Epithelial cell of proximal tubule (primary cell): ENCODE measurements around the gene ANO9. TPM values are rescaled to one million over a fixed set of nuclear protein-coding genes. Genes with fewer than 3 reads are reported as not detected.

Experiments used
- DNase-seq: peaks from one replicate; pipeline ENCODE4 v3.0.0-alpha.2; 2011; ENCODE audit warnings: low read depth
- H3K4me3 ChIP-seq: 2 replicates; pipeline ENCODE4 v1.5.1; 2011; ENCODE audit warnings: low read depth, mild to moderate bottlenecking, low read length
- CTCF ChIP-seq: conservative IDR thresholded peaks from 2 replicates; pipeline ENCODE4 v1.5.1; 2012; ENCODE audit warnings: low read depth, mild to moderate bottlenecking, low read length
- total RNA-seq: library from RNA; depleted of rRNA; stranded (reverse); fragments of >200 nt; gene quantifications from 2 replicates; pipeline ENCODE4 v1.2.3, GENCODE V29; 2015

The ANO9 gene
- total RNA-seq, 1 donor from 2014 or later, result 20.1 TPM

GRCh38 chr11:417652-418342 lies 24.0 kb downstream of the ANO9 start:
- H3K4me3 ChIP-seq, result peak overlapping the region; percentile 66
- DNase-seq, result no peak
- no peak for TF ChIP-seq CTCF

GRCh38 chr11:416757-417621 lies 24.8 kb downstream of the ANO9 start:
- TF ChIP-seq CTCF, result no peak
- no peak for DNase-seq
- peak overlapping the region; percentile 66 for H3K4me3 ChIP-seq

GRCh38 chr11:416051-416756 lies 25.6 kb downstream of the ANO9 start:
- no peak for DNase-seq
- TF ChIP-seq CTCF, result no peak
- peak overlapping the region; percentile 66 for H3K4me3 ChIP-seq

- no peak for DNase-seq
- peak overlapping the region; percentile 66 for H3K4me3 ChIP-seq
- no peak for TF ChIP-seq CTCF
Measured at GRCh38 chr11:415640-416041, 26.2 kb downstream of the ANO9 start.

- no peak for TF ChIP-seq CTCF
- peak overlapping the region; percentile 66 for H3K4me3 ChIP-seq
- no peak for DNase-seq
Measured at GRCh38 chr11:414318-414857, 27.4 kb downstream of the ANO9 start.

GRCh38 chr11:413120-414081 lies 28.4 kb downstream of the ANO9 start:
- no peak overlapping the region for H3K4me3 ChIP-seq
- no peak for DNase-seq
- TF ChIP-seq CTCF, result no peak
